A673 (cell line): ENCODE results near the gene DHRSX.

ENCODE experiments used
- CTCF ChIP-seq: fragments of 300-800, 200-600 bp; sonication (generic); conservative IDR thresholded peaks from 2 replicates; pipeline ENCODE4 v1.5.1; 2017; ENCODE audit warnings: low read depth, mild to moderate bottlenecking, antibody characterized with exemption, low read length, moderate library complexity, mixed read lengths
- EZH2 ChIP-seq: fragments of 200-600 bp; sonication (generic); IDR thresholded peaks from 2 replicates; pipeline ENCODE4 v1.6.1; 2017; ENCODE audit warnings: borderline replicate concordance, low read depth, mild to moderate bottlenecking, mixed read lengths, antibody characterized with exemption, low read length; ENCODE audit not compliant: poor library complexity, severe bottlenecking

- no peak for TF ChIP-seq CTCF
- no peak for TF ChIP-seq EZH2
Measured at GRCh38 chrX:2517055-2517454, 16.3 kb upstream of the DHRSX start.
